ENCODE data around the gene KIAA0408.

Gene KIAA0408

GRCh38 chr6:127459231-127459641, at the start of gene KIAA0408:
TSS of gene KIAA0408 (minus strand) at chr6:127459389. CDS start at chr6:127453981, 5,408 bp downstream.
- in situ Hi-C loops (cut with HindIII; ENCODE audit: low sequenced_read_pairs): no loop called here

GRCh38 chr6:127506894-127507293, 47.7 kb upstream of the KIAA0408 start:
- in situ Hi-C loops (cut with HindIII; ENCODE audit: low sequenced_read_pairs): no loop called here

- in situ Hi-C loops (cut with HindIII; ENCODE audit: low sequenced_read_pairs): no loop called here
Observed at GRCh38 chr6:127503022-127503421, 43.8 kb upstream of the KIAA0408 start.

DNA sequence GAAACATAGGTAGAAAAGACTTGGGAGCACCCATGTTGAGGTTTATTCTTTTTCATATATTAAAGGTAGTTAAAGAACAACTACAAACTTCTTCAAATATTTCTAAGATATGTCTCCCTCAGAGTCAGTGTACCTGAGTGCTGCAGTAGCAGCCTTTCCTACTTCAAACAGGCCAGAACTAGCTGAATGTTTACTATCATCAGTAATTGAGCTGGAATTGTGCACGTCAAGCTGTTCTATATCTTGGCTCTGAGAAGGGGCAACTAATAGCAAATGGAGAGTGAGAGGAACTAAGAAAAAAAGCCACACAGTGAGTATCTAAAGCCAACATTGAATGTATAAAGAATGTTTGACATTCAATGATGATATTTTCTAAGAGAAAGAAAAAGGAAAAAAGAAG, 38.2 kb upstream of the KIAA0408 start:
- in situ Hi-C loops (cut with HindIII; ENCODE audit: low sequenced_read_pairs): no loop called here

- in situ Hi-C loops (cut with HindIII; ENCODE audit: low sequenced_read_pairs): no loop called here
Observed at GRCh38 chr6:127496471-127496870, 37.3 kb upstream of the KIAA0408 start.

DNA sequence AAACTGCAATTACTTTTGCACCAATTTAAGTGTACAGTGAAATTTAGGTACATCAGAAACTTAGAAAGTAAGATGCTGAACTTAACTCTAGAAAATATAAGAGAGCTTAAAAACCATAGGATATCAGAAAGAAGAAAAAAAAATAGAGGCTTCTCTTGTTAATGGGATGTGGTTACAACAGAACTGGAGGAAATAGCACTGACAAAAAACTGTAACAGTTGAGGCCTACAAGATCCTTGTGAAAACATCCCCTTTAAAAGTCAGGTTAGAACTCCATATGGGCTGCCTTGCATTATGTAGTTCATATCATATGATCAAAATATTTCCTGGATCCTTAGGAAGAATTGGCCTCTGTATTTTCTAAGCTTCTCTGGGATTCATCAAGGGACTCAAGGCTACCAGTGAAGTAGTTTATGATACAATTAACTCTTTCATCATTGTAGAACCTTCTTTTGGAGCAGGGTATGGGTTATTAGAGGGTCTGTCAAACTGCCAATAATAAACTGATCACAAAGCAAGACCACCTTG, 35.1 kb upstream of the KIAA0408 start:
- in situ Hi-C loops (cut with HindIII; ENCODE audit: low sequenced_read_pairs): no loop called here

DNA sequence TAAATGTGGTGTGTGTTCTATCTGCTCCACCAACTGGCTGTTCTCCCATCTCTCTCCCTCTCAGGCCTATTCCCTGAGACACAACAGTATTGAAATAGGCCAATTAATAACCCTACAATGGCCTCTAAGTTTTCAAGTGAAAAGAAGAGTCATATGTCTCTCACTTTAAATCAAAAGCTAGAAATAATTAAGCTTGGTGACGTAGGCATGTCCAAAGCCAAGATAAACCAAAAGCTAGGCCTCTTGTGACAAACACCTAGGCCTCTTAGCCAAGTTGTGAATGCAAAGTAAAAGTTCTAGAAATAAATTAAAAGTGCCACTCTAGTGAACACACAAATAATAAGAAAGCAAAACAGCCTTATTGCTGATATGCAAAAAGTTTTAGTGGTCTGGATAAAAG, 30.1 kb upstream of the KIAA0408 start:
- in situ Hi-C loops (cut with HindIII; ENCODE audit: low sequenced_read_pairs): no loop called here

DNA sequence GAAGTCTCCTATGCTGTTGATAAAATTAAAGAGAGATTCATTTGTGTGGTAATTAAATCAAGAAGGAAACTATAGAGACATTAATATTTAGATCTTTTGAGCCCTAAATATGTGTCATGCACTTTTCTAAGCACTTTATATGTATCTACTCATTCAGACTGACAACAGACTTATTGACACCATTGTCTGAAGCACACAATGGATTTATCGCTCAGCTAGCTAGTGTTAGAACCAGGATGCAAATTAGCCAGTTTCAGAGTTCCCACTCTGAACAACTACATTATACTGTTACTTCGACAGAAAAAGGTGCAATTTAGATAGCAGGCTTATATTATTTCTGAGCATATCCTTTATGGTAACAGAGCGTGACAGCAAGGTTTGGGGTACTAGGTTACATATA, 27.7 kb upstream of the KIAA0408 start:
- in situ Hi-C loops (cut with HindIII; ENCODE audit: low sequenced_read_pairs): no loop called here

DNA sequence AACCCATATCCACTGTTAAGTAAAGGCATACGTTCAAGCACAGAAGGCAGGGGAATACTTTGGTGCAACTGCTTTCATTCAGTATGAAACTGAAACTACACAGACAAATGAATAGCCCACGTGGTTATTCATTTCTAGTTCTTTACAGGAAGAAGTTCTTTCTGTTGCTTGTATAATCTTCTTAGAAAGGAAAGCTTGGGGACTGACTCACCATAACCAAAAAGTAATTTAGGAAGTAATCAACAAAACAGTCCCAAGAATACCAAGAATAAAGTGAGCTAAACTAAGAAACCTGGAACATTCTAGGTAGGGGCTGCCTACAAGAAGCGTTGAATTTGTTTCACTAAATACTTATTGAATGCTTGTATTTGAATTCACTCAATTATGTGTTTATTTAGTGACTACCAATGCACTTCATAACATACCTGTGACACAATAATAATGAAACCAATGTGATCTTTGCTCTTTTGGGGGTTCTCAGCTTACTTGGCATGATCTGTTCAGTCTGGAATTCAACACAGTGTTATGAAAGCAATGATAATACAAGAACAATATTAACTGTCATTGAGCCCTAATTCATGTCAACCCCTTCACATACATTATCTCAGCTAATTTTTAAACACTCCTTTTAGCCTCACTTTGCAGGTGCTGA, 25.1 kb upstream of the KIAA0408 start:
- in situ Hi-C loops (cut with HindIII; ENCODE audit: low sequenced_read_pairs): no loop called here

- in situ Hi-C loops (cut with HindIII; ENCODE audit: low sequenced_read_pairs): no loop called here
Observed at GRCh38 chr6:127483399-127484055, 24.3 kb upstream of the KIAA0408 start.

GRCh38 chr6:127482325-127482724, 23.1 kb upstream of the KIAA0408 start:
- in situ Hi-C loops (cut with HindIII; ENCODE audit: low sequenced_read_pairs): no loop called here

GRCh38 chr6:127481628-127482027, 22.4 kb upstream of the KIAA0408 start:
- in situ Hi-C loops (cut with HindIII; ENCODE audit: low sequenced_read_pairs): no loop called here

GRCh38 chr6:127481111-127481510, 21.9 kb upstream of the KIAA0408 start:
- in situ Hi-C loops (cut with HindIII; ENCODE audit: low sequenced_read_pairs): no loop called here

DNA sequence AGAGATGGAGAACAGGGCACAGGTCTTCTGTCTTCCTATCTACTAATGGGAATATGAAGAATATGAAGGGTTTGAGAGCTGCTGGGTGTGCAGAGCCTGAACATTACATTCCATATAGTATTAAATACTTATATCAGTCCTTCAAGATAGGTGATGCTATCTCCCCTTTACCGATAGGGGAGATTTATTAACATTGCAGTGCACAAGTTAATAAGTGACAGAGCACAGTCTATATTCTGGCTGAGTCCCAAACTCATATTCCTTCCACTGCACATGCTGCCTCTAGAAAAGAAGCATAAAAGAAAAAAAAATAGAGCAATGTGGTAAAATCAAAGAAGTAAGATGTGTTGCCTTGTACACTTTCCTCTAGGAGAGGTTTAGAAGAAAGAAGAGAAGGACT, 18.5 kb upstream of the KIAA0408 start:
- in situ Hi-C loops (cut with HindIII; ENCODE audit: low sequenced_read_pairs): no loop called here

GRCh38 chr6:127475823-127476176, 16.6 kb upstream of the KIAA0408 start:
- in situ Hi-C loops (cut with HindIII; ENCODE audit: low sequenced_read_pairs): no loop called here

GRCh38 chr6:127475135-127475822, 16.1 kb upstream of the KIAA0408 start:
- in situ Hi-C loops (cut with HindIII; ENCODE audit: low sequenced_read_pairs): no loop called here

GRCh38 chr6:127471379-127472255, 12.4 kb upstream of the KIAA0408 start:
- in situ Hi-C loops (cut with HindIII; ENCODE audit: low sequenced_read_pairs): no loop called here

DNA sequence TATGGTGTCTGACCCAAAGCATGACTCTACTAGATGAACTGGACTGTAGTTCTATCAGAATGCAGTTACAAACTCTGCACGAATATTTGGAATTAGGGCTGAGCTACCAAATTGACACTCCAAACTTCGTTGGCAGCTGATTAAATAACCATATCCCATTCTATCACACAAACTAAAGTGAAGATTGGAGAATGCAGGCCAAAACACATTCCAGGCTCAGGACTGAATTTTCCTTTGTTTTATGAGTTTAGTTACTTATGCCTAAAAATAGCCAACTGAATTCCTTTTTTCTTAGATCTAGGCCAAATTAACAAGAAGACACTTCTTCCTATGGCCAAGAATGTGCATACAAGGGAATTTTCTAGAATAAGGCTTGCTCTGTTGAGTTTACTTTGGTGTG, 9.7 kb upstream of the KIAA0408 start:
- in situ Hi-C loops (cut with HindIII; ENCODE audit: low sequenced_read_pairs): no loop called here

- in situ Hi-C loops (cut with HindIII; ENCODE audit: low sequenced_read_pairs): no loop called here
Observed at GRCh38 chr6:127466416-127466815, 7.2 kb upstream of the KIAA0408 start.

DNA sequence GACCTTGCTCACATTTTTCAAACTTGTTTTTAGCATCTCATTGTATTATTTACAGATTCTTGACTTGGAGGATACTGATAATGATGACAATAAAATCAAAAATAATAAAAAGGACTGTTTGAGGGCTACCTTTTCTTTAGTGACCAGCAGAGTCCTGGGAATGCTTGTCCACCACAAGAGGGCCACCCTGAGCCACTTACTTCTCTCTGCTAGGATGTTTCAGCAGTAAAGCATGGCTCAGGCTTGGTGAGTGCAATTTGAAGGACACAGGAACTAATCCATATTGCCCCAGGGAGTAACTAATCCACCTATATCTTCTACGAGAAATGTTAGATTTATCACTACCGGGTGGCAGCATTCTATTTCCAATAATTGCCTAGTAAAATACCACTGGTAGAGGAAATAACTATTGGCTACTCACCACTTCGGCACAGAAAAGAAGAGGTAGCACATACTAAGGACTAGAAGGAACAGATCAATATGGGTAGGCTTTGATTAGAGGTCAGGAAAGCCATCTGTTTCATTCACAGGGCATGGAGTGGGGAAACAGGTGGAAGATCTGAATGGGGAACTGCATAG, 5.8 kb upstream of the KIAA0408 start:
- in situ Hi-C loops (cut with HindIII; ENCODE audit: low sequenced_read_pairs): no loop called here

Data from DLD1 (cell line).